ENCODE measurements around the gene SPSB1.

- no peak for TF ChIP-seq CTCF (IDR thresholded peaks at IDR 0.05; ENCODE audit: poor library complexity, severe bottlenecking)
- no peak for TF ChIP-seq REST (IDR thresholded peaks at IDR 0.05; ENCODE audit: borderline replicate concordance)
- no peak for TF ChIP-seq POLR2AphosphoS5 (IDR thresholded peaks at IDR 0.05)
These were observed 75.7 kb downstream of the SPSB1 start for GRCh38 chr1:9368356-9368755.

Data from neural cell (in vitro differentiated cells).